B cell (primary cell): ENCODE results near the gene ARMC12. TPM values are rescaled to one million over a fixed set of nuclear protein-coding genes. Genes with fewer than 3 reads are reported as not detected.
A peak's percentile ranks its signal among the peaks of the same experiment; 100 is the strongest.

ENCODE experiments used
- ATAC-seq: fragments of 200-7000 bp; cut with Tn5 transposase; one replicate; pipeline ENCODE4 v1.10.0; 2021; ENCODE audit warnings: low read depth, mild to moderate bottlenecking, moderate number of reproducible peaks, moderate library complexity
- CTCF ChIA-PET: fragments of 350-600 bp; sonication (Branson Sonifier 250); formaldehyde crosslinking; loops from one replicate; lab custom pipeline; 2021; ENCODE audit warnings: antibody characterized with exemption, inconsistent platforms; lab: Charles Lee
- POLR2A ChIA-PET: fragments of 350-600 bp; sonication (Branson Sonifier 250); formaldehyde crosslinking; loops from one replicate; lab custom pipeline; 2021; ENCODE audit warnings: antibody characterized with exemption; lab: Charles Lee
- DNase-seq: peaks from one replicate; pipeline ENCODE4 v3.0.0; 2013
- H2AFZ ChIP-seq: 2 replicates; pipeline ENCODE4 v1.6.1; 2012; ENCODE audit warnings: mild to moderate bottlenecking, low read depth, low read length; ENCODE audit not compliant: insufficient read depth, poor library complexity, severe bottlenecking
- H3K27ac ChIP-seq, 2 donors: 1 replicate in 1 of 2; 2 replicates in 1 of 2; pipeline ENCODE4 v1.5.1; 2012 to 2013; ENCODE audit warnings: low read length in 2 of 2, mild to moderate bottlenecking in 2 of 2, moderate library complexity in 1 of 2
- H3K27me3 ChIP-seq, 4 experiments: fragments of 200-600 bp in 1 of 4; sonication (generic) in 1 of 4; replicated peaks in 1 of 4; 1 replicate in 2 of 4; 2 replicates in 2 of 4; pipeline versions ENCODE4 v1.6.1 to v1.7.0; 2013 to 2016; ENCODE audit warnings: low read length in 3 of 4, mild to moderate bottlenecking in 2 of 4, mixed read lengths in 1 of 4, moderate library complexity in 1 of 4; ENCODE audit not compliant: insufficient read depth in 4 of 4, control insufficient read depth in 3 of 4; ENCODE audit errors: control extremely low read depth in 1 of 4
- H3K36me3 ChIP-seq, 2 experiments: replicated peaks in 1 of 2; 1 replicate in 1 of 2; 2 replicates in 1 of 2; pipeline versions ENCODE4 v1.6.1 to v1.7.1; 2013; ENCODE audit warnings: low read length in 1 of 2; ENCODE audit not compliant: insufficient read depth in 2 of 2, control insufficient read depth in 1 of 2; ENCODE audit errors: control extremely low read depth in 1 of 2, extremely low read depth in 1 of 2
- H3K4me1 ChIP-seq, 2 donors: fragments of 200-600 bp in 1 of 2; sonication (generic) in 1 of 2; 1 replicate in 1 of 2; 2 replicates in 1 of 2; pipeline versions ENCODE4 v1.5.1 to v1.6.1; 2013 to 2017; ENCODE audit warnings: low read length in 2 of 2; ENCODE audit not compliant: control insufficient read depth in 2 of 2, insufficient read depth in 2 of 2
- H3K4me2 ChIP-seq: replicated peaks from 2 replicates; pipeline ENCODE3; 2012; ENCODE audit warnings: mild to moderate bottlenecking, low read depth, low read length; ENCODE audit not compliant: poor library complexity, severe bottlenecking
- H3K4me3 ChIP-seq, 5 experiments: fragments of 200-600 bp in 1 of 5; sonication (generic) in 1 of 5; 1 replicate in 3 of 5; 2 replicates in 2 of 5; pipeline versions ENCODE4 v1.5.1 to v1.7.0; 2011 to 2016; ENCODE audit warnings: low read length in 4 of 5, mild to moderate bottlenecking in 4 of 5, low read depth in 2 of 5, control low read depth in 1 of 5, moderate library complexity in 1 of 5; ENCODE audit not compliant: insufficient read depth in 1 of 5; ENCODE audit errors: control extremely low read depth in 1 of 5, extremely low read depth in 1 of 5
- H3K79me2 ChIP-seq: fragments of 200-600 bp; sonication (generic); one replicate; pipeline ENCODE4 v1.6.0; 2016; ENCODE audit warnings: low read length; ENCODE audit not compliant: control insufficient read depth, insufficient read depth
- H3K9ac ChIP-seq: fragments of 200-600 bp; sonication (generic); 2 replicates; pipeline ENCODE4 v1.6.1; 2017; ENCODE audit warnings: mild to moderate bottlenecking, low read length, moderate library complexity
- H3K9me3 ChIP-seq, 3 donors: one replicate each; pipeline versions ENCODE4 v1.6.1 to v1.7.1; 2013; ENCODE audit warnings: low read length in 2 of 3; ENCODE audit not compliant: control insufficient read depth in 2 of 3, insufficient read depth in 1 of 3; ENCODE audit errors: control extremely low read depth in 1 of 3
- H4K20me1 ChIP-seq: 2 replicates; pipeline ENCODE4 v1.6.0; 2012; ENCODE audit warnings: mild to moderate bottlenecking, low read length; ENCODE audit not compliant: insufficient read depth, control insufficient read depth, poor library complexity, severe bottlenecking
- H3K27ac Mint-ChIP-seq: one replicate; pipeline ENCODE4 v1.8.0; 2021; ENCODE audit warnings: mixed read lengths
- H3K27me3 Mint-ChIP-seq: one replicate; pipeline ENCODE4 v1.8.0; 2021; ENCODE audit warnings: mixed read lengths
- H3K4me1 Mint-ChIP-seq: one replicate; pipeline ENCODE4 v1.8.0; 2021; ENCODE audit warnings: mixed read lengths
- H3K4me3 Mint-ChIP-seq: one replicate; pipeline ENCODE4 v1.8.0; 2021; ENCODE audit warnings: mixed read lengths
- H3K9me3 Mint-ChIP-seq: one replicate; pipeline ENCODE4 v1.8.0; 2022; ENCODE audit warnings: mixed read lengths; ENCODE audit not compliant: insufficient read depth
- CTCF ChIP-seq: fragments of 200-600 bp; IDR thresholded peaks from one replicate; pipeline ENCODE4 v1.8.0; 2022; ENCODE audit warnings: antibody characterized with exemption, mild to moderate bottlenecking
- EZH2 ChIP-seq: IDR thresholded peaks from 2 replicates; pipeline ENCODE4 v1.6.1; 2012; ENCODE audit warnings: borderline replicate concordance, low read depth, mild to moderate bottlenecking, moderate library complexity, low read length; ENCODE audit not compliant: insufficient read depth, poor library complexity, severe bottlenecking
- WGBS: methylation state at CpG from one replicate; pipeline ENCODE4 v1.1.5; 2013; ENCODE audit warnings: missing lambda C conversion rate; ENCODE audit not compliant: insufficient coverage; 5-methylcytosine and 5-hydroxymethylcytosine counted together
- intact Hi-C: fragments of 100-400 bp; cut with micrococcal nuclease; formaldehyde crosslinking; loops from one replicate; pipeline ENCODE4 v1.10.0; 2022
- polyA plus RNA-seq: library from polyadenylated mRNA; depleted of rRNA; stranded (reverse); fragments of >200 nt; gene quantifications from 2 replicates; pipeline ENCODE4 v1.2.3, GENCODE V29; 2012
- total RNA-seq, 2 donors: library from RNA; stranded (reverse); fragments of 120-200 nt in 1 of 2; gene quantifications; 1 replicate in 1 of 2; 2 replicates in 1 of 2; pipeline versions ENCODE4 v1.2.3 to v1.2.4, GENCODE V29; 2013 to 2022

The ARMC12 gene
- total and polyA plus RNA-seq, 2 donors (not counting 1 experiment from before 2014, with no cell fraction given), result 0.52 to 2.8 TPM

- intact Hi-C loops, result no loop called here
Measured at GRCh38 chr6:35727231-35727934, 9.4 kb upstream of the ARMC12 start.

More at GRCh38 chr6:35727231-35727934, 9.4 kb upstream of the ARMC12 start:
- Histone ChIP-seq H2AFZ (peak overlapping the region; percentile 85), H3K4me2 (peak overlapping the region; percentile 98), H3K4me1 (peaks cover 44 to 64% of the 10 kb centered on the region in 2 donors), H3K9ac (peak overlapping the region; percentile 64), H3K36me3 (no peaks in the 10 kb centered on the region), H3K27me3 (peaks cover 0 to 17% (median 5%) of the 10 kb centered on the region in 4 experiments), H3K27ac (no peak overlapping the region), H3K9me3 (no peaks in the 10 kb centered on the region), H4K20me1 (no peaks in the 10 kb centered on the region), H3K79me2 (no peaks in the 10 kb centered on the region), H3K4me3 (peak overlapping the region; percentile 31 to 71 (median 57))
- CTCF ChIA-PET, result interaction anchor here (1.0 to 3.1 kb wide), 7 partner anchors 9 to 144 kb away, joined by 4 to 36 read pairs (median 5); partner anchors contain the start of gene ARMC12
- no peak for TF ChIP-seq EZH2
- TF ChIP-seq CTCF, result no peak
- Mint-ChIP-seq H3K27me3 (peaks cover 6% of the 10 kb centered on the region), H3K4me1 (peaks cover 53% of the 10 kb centered on the region), H3K4me3 (peak overlapping the region; percentile 86), H3K9me3 (no peaks in the 10 kb centered on the region), H3K27ac (peak overlapping the region; percentile 59)
- WGBS, result 22% methylated on average over 25 of the region's 29 CpGs
- ATAC-seq (no peak), DNase-seq (no peak)
- POLR2A ChIA-PET, result interaction anchor here (0.5 to 1.8 kb wide), 4 partner anchors 8 to 44 kb away, joined by 3 to 8 read pairs (median 3); no protein-coding TSS in a partner anchor
